Mesendoderm (in vitro differentiated cells): ENCODE results near the gene TENM4.
A peak's percentile ranks its signal among the peaks of the same experiment; 100 is the strongest.

Experiments
- DNase-seq: peaks from one replicate; pipeline ENCODE4 v3.0.0; 2013
- H2AK5ac ChIP-seq: 2 replicates; pipeline ENCODE4 v1.6.1; 2013; ENCODE audit warnings: low read length, inconsistent platforms
- H2BK120ac ChIP-seq: 2 replicates; pipeline ENCODE4 v1.6.1; 2013; ENCODE audit warnings: low read depth, mild to moderate bottlenecking, low read length, moderate library complexity, mixed read lengths
- H2BK15ac ChIP-seq: replicated peaks from 2 replicates; pipeline ENCODE4 v1.6.1; 2013; ENCODE audit warnings: low read depth, mild to moderate bottlenecking, moderate library complexity
- H2BK5ac ChIP-seq: 2 replicates; pipeline ENCODE4 v1.6.1; 2013; ENCODE audit warnings: low read length, inconsistent platforms
- H3K18ac ChIP-seq: 2 replicates; pipeline ENCODE4 v1.6.1; 2013; ENCODE audit warnings: mild to moderate bottlenecking, low read length, mixed read lengths
- H3K23ac ChIP-seq: one replicate; pipeline ENCODE4 v1.6.1; 2013; ENCODE audit warnings: low read length
- H3K27ac ChIP-seq: 2 replicates; pipeline ENCODE4 v1.5.1; 2013; ENCODE audit warnings: low read depth, mild to moderate bottlenecking, inconsistent platforms, low read length, moderate library complexity
- H3K27me3 ChIP-seq: 2 replicates; pipeline ENCODE4 v1.6.1; 2013; ENCODE audit warnings: low read length, control low read depth, mild to moderate bottlenecking, inconsistent platforms; ENCODE audit not compliant: insufficient read depth, poor library complexity
- H3K36me3 ChIP-seq: 2 replicates; pipeline ENCODE4 v1.6.1; 2013; ENCODE audit warnings: low read length, inconsistent platforms; ENCODE audit not compliant: control insufficient read depth, insufficient read depth
- H3K4ac ChIP-seq: one replicate; pipeline ENCODE4 v1.6.1; 2013; ENCODE audit warnings: low read depth, mild to moderate bottlenecking, low read length, moderate library complexity
- H3K4me1 ChIP-seq: 2 replicates; pipeline ENCODE4 v1.6.1; 2013; ENCODE audit warnings: low read depth, low read length, inconsistent platforms; ENCODE audit not compliant: control insufficient read depth
- H3K4me2 ChIP-seq: 2 replicates; pipeline ENCODE4 v1.6.1; 2013; ENCODE audit warnings: low read length
- H3K4me3 ChIP-seq: 2 replicates; pipeline ENCODE4 v1.5.1; 2013; ENCODE audit warnings: mild to moderate bottlenecking, low read length
- H3K56ac ChIP-seq: one replicate; pipeline ENCODE4 v1.6.1; 2013; ENCODE audit warnings: low read length
- H3K79me1 ChIP-seq: 2 replicates; pipeline ENCODE4 v1.6.1; 2013; ENCODE audit warnings: low read length, inconsistent platforms
- H3K79me2 ChIP-seq: 2 replicates; pipeline ENCODE4 v1.6.1; 2013; ENCODE audit warnings: mild to moderate bottlenecking, low read length; ENCODE audit not compliant: control insufficient read depth, insufficient read depth
- H3K9ac ChIP-seq: 2 replicates; pipeline ENCODE4 v1.6.1; 2013; ENCODE audit warnings: low read length, inconsistent platforms
- H4K5ac ChIP-seq: one replicate; pipeline ENCODE4 v1.6.1; 2013; ENCODE audit warnings: low read length
- H4K8ac ChIP-seq: one replicate; pipeline ENCODE4 v1.6.1; 2013; ENCODE audit warnings: low read depth, mild to moderate bottlenecking, control low read depth, low read length, moderate library complexity
- WGBS: extraction: QIAGEN DNeasy Blood & Tissue Kit; methylation state at CpG from one replicate; pipeline ENCODE4 v1.1.7; 2013; ENCODE audit warnings: low lambda C conversion rate, missing lambda C conversion rate; ENCODE audit not compliant: insufficient coverage; ENCODE audit errors: extremely low coverage; 5-methylcytosine and 5-hydroxymethylcytosine counted together

TENM4 gene

DNA sequence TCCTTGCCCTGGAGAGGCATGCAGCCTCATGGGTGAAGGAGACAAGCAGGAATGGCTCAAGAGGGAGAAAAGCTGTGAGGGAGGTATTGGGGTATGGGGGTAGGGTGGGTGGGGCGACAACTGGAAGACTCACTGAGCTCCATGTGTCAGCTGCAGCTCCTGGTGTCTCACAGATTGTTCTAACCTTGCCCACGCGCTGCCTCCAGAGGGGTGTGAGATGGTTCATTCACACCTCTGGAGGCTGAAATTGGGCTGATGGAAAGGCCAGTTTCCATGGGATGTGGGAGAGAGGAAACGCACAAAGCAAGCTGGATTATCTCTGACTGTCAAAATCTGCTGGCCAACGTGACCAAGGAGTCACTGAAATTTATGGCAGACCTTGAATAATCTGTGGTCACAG lies 465.7 kb downstream of the TENM4 start:
- Histone ChIP-seq H3K23ac (no peak overlapping the region), H3K4me2 (no peak overlapping the region), H2BK5ac (no peak overlapping the region), H2BK120ac (no peak overlapping the region), H3K4ac (no peak overlapping the region), H3K4me3 (no peak overlapping the region), H4K5ac (no peak overlapping the region), H3K4me1 (peaks cover 2% of the 10 kb centered on the region), H2AK5ac (no peak overlapping the region), H3K9ac (no peak overlapping the region), H3K56ac (no peak overlapping the region), H4K8ac (no peak overlapping the region), H3K79me1 (no peaks in the 10 kb centered on the region), H3K79me2 (no peaks in the 10 kb centered on the region), H3K36me3 (no peaks in the 10 kb centered on the region), H3K27ac (no peak overlapping the region), H3K18ac (no peak overlapping the region), H3K27me3 (no peaks in the 10 kb centered on the region), H2BK15ac (no peak overlapping the region)
- DNase-seq: peak; percentile 23
- no CpG with 5 or more reads among the region's 5 CpGs for WGBS

DNA sequence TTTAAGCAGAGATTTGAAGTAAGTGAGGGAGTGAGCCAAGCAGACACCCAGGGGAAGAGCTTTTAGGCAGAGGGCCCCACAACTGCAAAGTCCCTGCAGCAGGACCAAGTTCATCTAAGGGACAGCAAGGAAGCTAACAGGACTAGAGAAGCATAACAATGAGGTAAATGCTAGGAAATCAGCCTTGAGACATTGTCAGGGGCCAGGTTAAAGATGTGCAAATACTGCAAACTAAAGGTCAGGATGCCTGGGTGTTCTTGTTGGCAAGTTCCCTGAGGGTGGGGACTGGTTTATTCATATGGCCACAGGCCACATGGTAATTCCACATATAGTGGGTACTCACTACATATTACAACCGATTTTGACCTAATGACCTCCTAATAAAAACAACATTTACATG lies 467.0 kb downstream of the TENM4 start:
- no CpG with 5 or more reads among the region's 1 CpG for WGBS
- H3K79me2 ChIP-seq: no peaks in the 10 kb centered on the region
- DNase-seq: no peak

DNA sequence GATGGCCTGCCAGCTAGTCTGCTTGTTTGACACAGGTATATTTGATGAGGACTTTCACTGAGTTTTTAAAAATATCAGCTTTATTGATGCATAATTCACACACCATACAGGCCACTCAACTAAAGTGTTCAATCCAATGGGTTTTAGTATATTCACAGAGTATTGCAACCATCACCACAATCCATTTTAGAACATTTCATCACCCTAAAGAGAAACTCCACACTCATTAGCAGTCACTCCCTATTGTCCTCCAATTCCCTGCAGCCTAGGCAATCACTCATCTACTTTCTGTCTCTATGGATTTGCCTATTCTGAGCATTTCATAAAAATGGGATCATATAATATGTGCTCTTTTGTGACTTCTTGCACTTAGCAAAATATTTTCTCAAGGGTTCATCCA lies 468.2 kb downstream of the TENM4 start:
- Histone ChIP-seq H3K56ac (no peak overlapping the region), H4K8ac (no peak overlapping the region), H3K4ac (no peak overlapping the region), H3K23ac (no peak overlapping the region), H3K4me1 (peaks cover 2% of the 10 kb centered on the region), H3K27ac (no peak overlapping the region), H3K79me2 (no peaks in the 10 kb centered on the region), H3K18ac (no peak overlapping the region), H4K5ac (no peak overlapping the region), H2BK5ac (no peak overlapping the region), H3K4me3 (no peak overlapping the region), H2BK120ac (no peak overlapping the region), H3K9ac (no peak overlapping the region), H3K36me3 (no peaks in the 10 kb centered on the region), H3K27me3 (no peaks in the 10 kb centered on the region), H2AK5ac (no peak overlapping the region), H3K4me2 (no peak overlapping the region), H3K79me1 (no peaks in the 10 kb centered on the region), H2BK15ac (no peak overlapping the region)
- no peak for DNase-seq

More for the DNA sequence above, 467.0 kb downstream of the TENM4 start:
- H3K4me1 ChIP-seq: peaks cover 2% of the 10 kb centered on the region
- no peak overlapping the region for H3K27ac ChIP-seq
- no peak overlapping the region for H3K4ac ChIP-seq
- no peak overlapping the region for H3K4me2 ChIP-seq
- H4K8ac ChIP-seq: no peak overlapping the region
- no peak overlapping the region for H3K4me3 ChIP-seq
- no peak overlapping the region for H3K18ac ChIP-seq
- H3K9ac ChIP-seq: no peak overlapping the region
- H2BK5ac ChIP-seq: no peak overlapping the region
- H3K23ac ChIP-seq: no peak overlapping the region
- no peak overlapping the region for H4K5ac ChIP-seq
- no peak overlapping the region for H2BK120ac ChIP-seq
- H2BK15ac ChIP-seq: no peak overlapping the region
- H3K56ac ChIP-seq: no peak overlapping the region
- H3K27me3 ChIP-seq: no peaks in the 10 kb centered on the region
- H3K79me1 ChIP-seq: no peaks in the 10 kb centered on the region
- H2AK5ac ChIP-seq: no peak overlapping the region
- no peaks in the 10 kb centered on the region for H3K36me3 ChIP-seq

DNA sequence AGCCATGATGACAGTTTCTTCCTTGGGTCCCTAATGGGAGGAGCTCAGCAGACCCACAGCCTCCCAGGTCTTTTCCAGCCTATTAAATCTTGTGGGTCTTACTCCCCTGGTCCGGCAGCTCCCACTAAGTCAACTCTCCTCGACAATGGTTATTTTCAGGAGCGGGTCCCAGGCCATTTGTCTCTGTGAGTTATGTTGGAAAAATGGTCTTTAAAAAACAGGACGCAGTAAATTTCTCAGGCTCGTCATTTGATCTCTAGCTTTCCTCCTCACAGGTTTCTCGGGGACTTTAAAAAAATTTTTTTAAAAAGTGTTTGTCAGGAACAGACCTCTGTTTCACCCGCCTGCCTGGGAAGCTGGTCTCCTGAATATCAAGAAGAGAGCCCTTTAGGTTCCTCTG lies 468.7 kb downstream of the TENM4 start:
- no peak overlapping the region for H4K5ac ChIP-seq
- H2AK5ac ChIP-seq: no peak overlapping the region
- no peak overlapping the region for H3K56ac ChIP-seq
- no CpG with 5 or more reads among the region's 7 CpGs for WGBS
- H3K36me3 ChIP-seq: no peaks in the 10 kb centered on the region
- no peak for DNase-seq
- no peak overlapping the region for H3K4ac ChIP-seq
- no peak overlapping the region for H3K4me2 ChIP-seq
- no peak overlapping the region for H3K27ac ChIP-seq
- H3K23ac ChIP-seq: no peak overlapping the region
- no peak overlapping the region for H3K4me3 ChIP-seq
- H3K79me2 ChIP-seq: no peaks in the 10 kb centered on the region
- peaks cover 2% of the 10 kb centered on the region for H3K4me1 ChIP-seq
- no peak overlapping the region for H4K8ac ChIP-seq
- H3K9ac ChIP-seq: no peak overlapping the region
- no peaks in the 10 kb centered on the region for H3K27me3 ChIP-seq
- no peak overlapping the region for H3K18ac ChIP-seq
- no peak overlapping the region for H2BK120ac ChIP-seq
- H3K79me1 ChIP-seq: no peaks in the 10 kb centered on the region
- H2BK5ac ChIP-seq: no peak overlapping the region
- H2BK15ac ChIP-seq: no peak overlapping the region

DNA sequence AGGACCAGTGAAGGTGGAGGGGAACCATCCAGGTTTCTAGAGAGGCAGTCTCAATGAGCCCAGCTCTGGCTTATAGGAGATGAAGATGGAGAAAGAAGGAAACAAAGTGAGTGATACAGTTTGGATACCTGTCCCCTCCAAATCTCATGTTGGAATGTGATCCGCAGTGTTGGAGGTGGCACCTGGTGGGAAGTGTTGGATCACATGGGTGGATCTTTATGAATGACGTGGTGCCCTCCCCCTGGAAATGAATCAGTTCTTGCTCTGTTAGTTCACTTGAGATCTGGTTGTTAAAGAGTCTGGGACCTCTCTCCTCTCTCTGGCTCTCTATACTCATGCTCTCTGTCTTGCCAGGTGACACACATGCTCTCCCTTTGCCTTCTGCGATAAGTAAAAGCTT lies 473.0 kb downstream of the TENM4 start:
- no peak overlapping the region for H3K56ac ChIP-seq
- no CpG with 5 or more reads among the region's 3 CpGs for WGBS
- no peaks in the 10 kb centered on the region for H3K79me1 ChIP-seq
- no peak overlapping the region for H2AK5ac ChIP-seq
- H2BK120ac ChIP-seq: no peak overlapping the region
- H2BK5ac ChIP-seq: no peak overlapping the region
- no peak overlapping the region for H3K4me3 ChIP-seq
- no peak overlapping the region for H3K9ac ChIP-seq
- H2BK15ac ChIP-seq: no peak overlapping the region
- no peak overlapping the region for H4K8ac ChIP-seq
- no peak overlapping the region for H3K27ac ChIP-seq
- H3K4me2 ChIP-seq: no peak overlapping the region
- H3K18ac ChIP-seq: no peak overlapping the region
- H3K4ac ChIP-seq: no peak overlapping the region
- H4K5ac ChIP-seq: no peak overlapping the region
- no peaks in the 10 kb centered on the region for H3K36me3 ChIP-seq
- no peaks in the 10 kb centered on the region for H3K4me1 ChIP-seq
- DNase-seq: no peak
- H3K23ac ChIP-seq: no peak overlapping the region
- H3K79me2 ChIP-seq: no peaks in the 10 kb centered on the region
- no peaks in the 10 kb centered on the region for H3K27me3 ChIP-seq

DNA sequence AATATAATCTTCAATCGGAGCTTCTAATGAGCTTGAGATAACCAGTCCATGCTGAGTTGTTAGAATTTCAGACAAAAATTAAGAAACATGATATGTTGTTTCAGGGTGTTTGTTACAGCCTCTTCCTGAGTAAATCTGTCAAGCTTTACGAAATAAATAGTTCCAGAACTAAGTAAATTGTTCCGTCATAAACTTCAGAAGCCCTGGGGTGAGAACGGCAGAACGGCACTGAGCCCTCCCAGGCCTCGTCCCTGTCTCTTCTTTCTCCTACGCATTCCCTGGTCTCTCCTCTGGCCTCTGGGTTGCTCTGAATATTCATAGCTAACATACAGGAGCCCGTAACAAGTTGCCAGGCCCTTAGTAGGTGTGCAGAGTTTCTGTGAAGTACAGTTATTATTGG lies 475.4 kb downstream of the TENM4 start:
- no peak overlapping the region for H3K27ac ChIP-seq
- H3K56ac ChIP-seq: no peak overlapping the region
- no peak overlapping the region for H2BK5ac ChIP-seq
- DNase-seq: no peak
- no peaks in the 10 kb centered on the region for H3K36me3 ChIP-seq
- no peak overlapping the region for H4K8ac ChIP-seq
- no peak overlapping the region for H3K23ac ChIP-seq
- no peak overlapping the region for H3K4me3 ChIP-seq
- H2BK15ac ChIP-seq: no peak overlapping the region
- no peak overlapping the region for H3K4me2 ChIP-seq
- no CpG with 5 or more reads among the region's 8 CpGs for WGBS
- H2BK120ac ChIP-seq: no peak overlapping the region
- H3K4me1 ChIP-seq: no peaks in the 10 kb centered on the region
- H3K18ac ChIP-seq: no peak overlapping the region
- H2AK5ac ChIP-seq: no peak overlapping the region
- H3K79me2 ChIP-seq: no peaks in the 10 kb centered on the region
- no peak overlapping the region for H3K9ac ChIP-seq
- no peaks in the 10 kb centered on the region for H3K79me1 ChIP-seq
- H3K4ac ChIP-seq: no peak overlapping the region
- H3K27me3 ChIP-seq: no peaks in the 10 kb centered on the region
- H4K5ac ChIP-seq: no peak overlapping the region
